GM23338 (cell line): ENCODE data around the gene RPL13. TPM values are rescaled to one million over a fixed set of nuclear protein-coding genes. Genes with fewer than 3 reads are reported as not detected.

Experiments
- ATAC-seq: fragments of 200-7000 bp; cut with Tn5 transposase; 3 replicates; pipeline ENCODE4 v1.9.1; 2020
- DNase-seq: peaks from one replicate; pipeline ENCODE4 v3.0.0-alpha.2; 2015; ENCODE audit warnings: low spot score
- H2AFZ ChIP-seq: fragments of 200-600 bp; sonication (generic); 2 replicates; pipeline ENCODE4 v1.8.0; 2016; ENCODE audit warnings: antibody characterized with exemption, mild to moderate bottlenecking, moderate library complexity
- H3F3A ChIP-seq: fragments of 200-600 bp; sonication (generic); replicated peaks from 2 replicates; pipeline ENCODE4 v1.8.0; 2017; ENCODE audit warnings: antibody characterized with exemption, mixed run types, low read depth
- H3K27ac ChIP-seq: fragments of 200-600 bp; sonication (generic); 2 replicates; pipeline ENCODE4 v1.6.1; 2016; ENCODE audit warnings: low read depth
- H3K27me3 ChIP-seq: fragments of 200-600 bp; sonication (generic); 2 replicates; pipeline ENCODE4 v1.8.0; 2016; ENCODE audit warnings: mild to moderate bottlenecking, mixed run types, moderate library complexity; ENCODE audit not compliant: insufficient read depth
- H3K36me3 ChIP-seq: fragments of 200-600 bp; sonication (generic); 2 replicates; pipeline ENCODE4 v1.8.0; 2016; ENCODE audit warnings: mild to moderate bottlenecking; ENCODE audit not compliant: insufficient read depth
- H3K4me1 ChIP-seq: fragments of 200-600 bp; sonication (generic); 2 replicates; pipeline ENCODE4 v1.8.0; 2016; ENCODE audit warnings: mild to moderate bottlenecking, moderate library complexity; ENCODE audit not compliant: insufficient read depth
- H3K4me2 ChIP-seq: fragments of 200-600 bp; sonication (generic); 2 replicates; pipeline ENCODE4 v1.7.1; 2017; ENCODE audit warnings: mixed run types
- H3K4me3 ChIP-seq: fragments of 200-600 bp; sonication (generic); 2 replicates; pipeline ENCODE4 v1.6.1; 2016; ENCODE audit warnings: mixed run types
- H3K79me2 ChIP-seq: fragments of 200-600 bp; sonication (generic); replicated peaks from 2 replicates; pipeline ENCODE4 v1.8.0; 2017; ENCODE audit warnings: mild to moderate bottlenecking; ENCODE audit not compliant: insufficient read depth
- H3K9me2 ChIP-seq: fragments of 200-600 bp; sonication (generic); 2 replicates; pipeline ENCODE4 v1.8.0; 2017; ENCODE audit not compliant: insufficient read depth
- H4K20me1 ChIP-seq: fragments of 200-600 bp; sonication (generic); replicated peaks from 2 replicates; pipeline ENCODE4 v1.8.0; 2017; ENCODE audit warnings: mild to moderate bottlenecking; ENCODE audit not compliant: insufficient read depth
- H3K27ac Mint-ChIP-seq: 2 replicates; pipeline ENCODE4 v1.8.0; 2020; ENCODE audit warnings: inconsistent platforms, mild to moderate bottlenecking, moderate library complexity, mixed read lengths
- H3K27me3 Mint-ChIP-seq: 3 replicates; pipeline ENCODE4 v1.8.0; 2022; ENCODE audit warnings: low read depth, mild to moderate bottlenecking, moderate library complexity, mixed read lengths, inconsistent platforms; ENCODE audit not compliant: insufficient read depth, poor library complexity
- H3K36me3 Mint-ChIP-seq: 3 replicates; pipeline ENCODE4 v1.8.0; 2021; ENCODE audit warnings: low read depth, mild to moderate bottlenecking, inconsistent platforms, moderate library complexity, mixed read lengths
- H3K4me1 Mint-ChIP-seq: 3 replicates; pipeline ENCODE4 v1.8.0; 2020; ENCODE audit warnings: mild to moderate bottlenecking, inconsistent platforms, mixed read lengths
- H3K4me3 Mint-ChIP-seq: 3 replicates; pipeline ENCODE4 v1.8.0; 2021; ENCODE audit warnings: moderate library complexity, mild to moderate bottlenecking, inconsistent platforms, mixed read lengths
- H3K9me3 Mint-ChIP-seq: 3 replicates; pipeline ENCODE4 v1.8.0; 2020; ENCODE audit warnings: moderate library complexity, mild to moderate bottlenecking, inconsistent platforms, mixed read lengths
- CREB1 ChIP-seq: fragments of 250-450 bp; sonication (Bioruptor Pico); IDR thresholded peaks from 2 replicates; pipeline ENCODE4 v1.5.0; 2020; ENCODE audit warnings: low read depth, mild to moderate bottlenecking, moderate library complexity
- EZH2 ChIP-seq: fragments of 200-600 bp; sonication (generic); IDR thresholded peaks from one replicate; pipeline ENCODE4 v1.8.0; 2017; ENCODE audit warnings: antibody characterized with exemption, mild to moderate bottlenecking, low read depth; ENCODE audit not compliant: unreplicated experiment
- EZH2phosphoT487 ChIP-seq: fragments of 200-600 bp; sonication (generic); IDR thresholded peaks from one replicate; pipeline ENCODE4 v1.8.1; 2018; ENCODE audit warnings: antibody characterized with exemption; ENCODE audit not compliant: unreplicated experiment
- JUNB ChIP-seq: IDR thresholded peaks from one replicate; pipeline ENCODE4 v1.6.1; 2016; ENCODE audit warnings: antibody characterized with exemption; ENCODE audit not compliant: unreplicated experiment
- NANOG ChIP-seq: IDR thresholded peaks from 2 replicates; pipeline ENCODE4 v1.6.1; 2016; ENCODE audit warnings: antibody characterized with exemption, borderline replicate concordance
- POLR2AphosphoS5 ChIP-seq: IDR thresholded peaks from 2 replicates; pipeline ENCODE4 v1.6.1; 2016; ENCODE audit warnings: antibody characterized with exemption, low read depth
- STAT1 ChIP-seq: IDR thresholded peaks from one replicate; pipeline ENCODE4 v1.6.1; 2016; ENCODE audit warnings: antibody characterized with exemption; ENCODE audit not compliant: unreplicated experiment
- ZNF331 ChIP-seq: fragments of 250-450 bp; sonication (Bioruptor Pico); IDR thresholded peaks from 2 replicates; pipeline ENCODE4 v1.5.0; 2020; ENCODE audit warnings: low read depth, mild to moderate bottlenecking, moderate library complexity
- polyA plus RNA-seq: library from polyadenylated mRNA; unstranded; fragments of >200 nt; fragmentation: Nextera tagmentation; extraction: Ambion mirVana; gene quantifications from 2 replicates; pipeline ENCODE4 v1.2.1, GENCODE V29; 2016
- total RNA-seq: library from RNA; depleted of rRNA; stranded (reverse); fragments of >200 nt; shearing (Covaris generic); gene quantifications from 2 replicates; pipeline ENCODE4 v1.2.3, GENCODE V29; 2014
- TF ChIP-seq, protein P1 (sequence below): IDR thresholded peaks from one replicate; pipeline ENCODE4 v1.6.1; 2018; ENCODE audit warnings: antibody characterized with exemption; ENCODE audit not compliant: unreplicated experiment
- TF ChIP-seq, protein P2 (sequence below): IDR thresholded peaks from 2 replicates; pipeline ENCODE4 v1.6.1; 2016; ENCODE audit warnings: antibody characterized with exemption
- TF ChIP-seq, protein P3 (sequence below), 2 experiments: fragments of 200-600 bp in 1 of 2; sonication (generic) in 1 of 2; conservative IDR thresholded peaks; 2 replicates each; pipeline versions ENCODE4 v1.5.1 to v1.6.1; 2016 to 2017; ENCODE audit warnings: antibody characterized with exemption in 2 of 2, low read depth in 2 of 2, mild to moderate bottlenecking in 2 of 2, moderate library complexity in 1 of 2
- TF ChIP-seq, protein P4 (sequence below): fragments of 250-450 bp; sonication (Bioruptor Pico); IDR thresholded peaks from 2 replicates; pipeline ENCODE4 v1.5.0; 2020; ENCODE audit warnings: mild to moderate bottlenecking, moderate library complexity

Gene RPL13
- total and polyA plus RNA-seq, 2 experiments from 2014 or later, result 3,489 to 3,617 TPM

DNA sequence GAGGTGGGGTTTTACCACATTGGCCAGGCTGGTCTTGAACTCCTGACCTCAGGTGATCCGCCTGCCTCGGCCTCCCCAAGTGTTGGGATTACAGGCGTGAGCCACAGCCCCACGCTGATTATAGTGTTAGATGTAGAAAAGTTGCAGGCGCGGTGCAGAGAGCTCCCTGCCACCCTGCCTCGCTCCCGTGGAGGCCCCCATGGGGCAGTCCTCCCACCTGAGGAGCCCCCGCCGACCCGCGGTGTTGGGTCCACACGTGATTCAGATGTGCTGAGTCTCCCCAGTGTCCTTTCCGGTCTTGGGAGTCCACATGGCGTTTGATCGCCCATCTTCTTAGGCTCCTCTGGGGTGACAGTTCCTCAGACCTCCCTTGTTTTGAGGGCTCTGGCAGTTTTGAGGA lies 5.2 kb upstream of the RPL13 start:
- H3F3A ChIP-seq, result peaks cover 41% of the 10 kb centered on the region
- H3K9me2 ChIP-seq, result no peaks in the 10 kb centered on the region
- 0 out of 2 replicates have a peak, but pooled peaks cover 9% of the 10 kb centered on the region for H3K36me3 ChIP-seq
- ATAC-seq (no peak), DNase-seq (no peak)
- Mint-ChIP-seq H3K36me3 (peaks cover 60% of the 10 kb centered on the region), H3K9me3 (no peaks in the 10 kb centered on the region), H3K4me3 (no peak overlapping the region), H3K4me1 (peaks cover 6% of the 10 kb centered on the region; the same call in 2 of the 3 replicates), H3K27me3 (peaks cover 13% of the 10 kb centered on the region), H3K27ac (no peak overlapping the region)
- H3K4me3 ChIP-seq, result no peak overlapping the region
- H3K4me1 ChIP-seq, result no peaks in the 10 kb centered on the region
- H3K79me2 ChIP-seq, result no peaks in the 10 kb centered on the region
- H3K27ac ChIP-seq, result no peak overlapping the region
- no peaks in the 10 kb centered on the region; the same call in 1 of the 2 replicates for H4K20me1 ChIP-seq
- H3K27me3 ChIP-seq, result no peaks in the 10 kb centered on the region
- no peak for TF ChIP-seq JUNB
- TF ChIP-seq CREB1 (CRISPR knock-in tag), result no peak
- no peak for TF ChIP-seq EZH2phosphoT487
- TF ChIP-seq, protein P1, sequence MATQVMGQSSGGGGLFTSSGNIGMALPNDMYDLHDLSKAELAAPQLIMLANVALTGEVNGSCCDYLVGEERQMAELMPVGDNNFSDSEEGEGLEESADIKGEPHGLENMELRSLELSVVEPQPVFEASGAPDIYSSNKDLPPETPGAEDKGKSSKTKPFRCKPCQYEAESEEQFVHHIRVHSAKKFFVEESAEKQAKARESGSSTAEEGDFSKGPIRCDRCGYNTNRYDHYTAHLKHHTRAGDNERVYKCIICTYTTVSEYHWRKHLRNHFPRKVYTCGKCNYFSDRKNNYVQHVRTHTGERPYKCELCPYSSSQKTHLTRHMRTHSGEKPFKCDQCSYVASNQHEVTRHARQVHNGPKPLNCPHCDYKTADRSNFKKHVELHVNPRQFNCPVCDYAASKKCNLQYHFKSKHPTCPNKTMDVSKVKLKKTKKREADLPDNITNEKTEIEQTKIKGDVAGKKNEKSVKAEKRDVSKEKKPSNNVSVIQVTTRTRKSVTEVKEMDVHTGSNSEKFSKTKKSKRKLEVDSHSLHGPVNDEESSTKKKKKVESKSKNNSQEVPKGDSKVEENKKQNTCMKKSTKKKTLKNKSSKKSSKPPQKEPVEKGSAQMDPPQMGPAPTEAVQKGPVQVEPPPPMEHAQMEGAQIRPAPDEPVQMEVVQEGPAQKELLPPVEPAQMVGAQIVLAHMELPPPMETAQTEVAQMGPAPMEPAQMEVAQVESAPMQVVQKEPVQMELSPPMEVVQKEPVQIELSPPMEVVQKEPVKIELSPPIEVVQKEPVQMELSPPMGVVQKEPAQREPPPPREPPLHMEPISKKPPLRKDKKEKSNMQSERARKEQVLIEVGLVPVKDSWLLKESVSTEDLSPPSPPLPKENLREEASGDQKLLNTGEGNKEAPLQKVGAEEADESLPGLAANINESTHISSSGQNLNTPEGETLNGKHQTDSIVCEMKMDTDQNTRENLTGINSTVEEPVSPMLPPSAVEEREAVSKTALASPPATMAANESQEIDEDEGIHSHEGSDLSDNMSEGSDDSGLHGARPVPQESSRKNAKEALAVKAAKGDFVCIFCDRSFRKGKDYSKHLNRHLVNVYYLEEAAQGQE, result no peak
- TF ChIP-seq, protein P2, sequence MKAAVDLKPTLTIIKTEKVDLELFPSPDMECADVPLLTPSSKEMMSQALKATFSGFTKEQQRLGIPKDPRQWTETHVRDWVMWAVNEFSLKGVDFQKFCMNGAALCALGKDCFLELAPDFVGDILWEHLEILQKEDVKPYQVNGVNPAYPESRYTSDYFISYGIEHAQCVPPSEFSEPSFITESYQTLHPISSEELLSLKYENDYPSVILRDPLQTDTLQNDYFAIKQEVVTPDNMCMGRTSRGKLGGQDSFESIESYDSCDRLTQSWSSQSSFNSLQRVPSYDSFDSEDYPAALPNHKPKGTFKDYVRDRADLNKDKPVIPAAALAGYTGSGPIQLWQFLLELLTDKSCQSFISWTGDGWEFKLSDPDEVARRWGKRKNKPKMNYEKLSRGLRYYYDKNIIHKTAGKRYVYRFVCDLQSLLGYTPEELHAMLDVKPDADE, result no peak
- no peak for TF ChIP-seq ZNF331 (CRISPR knock-in tag)
- TF ChIP-seq EZH2, result no peak
- no peak for TF ChIP-seq STAT1
- TF ChIP-seq, protein P3, sequence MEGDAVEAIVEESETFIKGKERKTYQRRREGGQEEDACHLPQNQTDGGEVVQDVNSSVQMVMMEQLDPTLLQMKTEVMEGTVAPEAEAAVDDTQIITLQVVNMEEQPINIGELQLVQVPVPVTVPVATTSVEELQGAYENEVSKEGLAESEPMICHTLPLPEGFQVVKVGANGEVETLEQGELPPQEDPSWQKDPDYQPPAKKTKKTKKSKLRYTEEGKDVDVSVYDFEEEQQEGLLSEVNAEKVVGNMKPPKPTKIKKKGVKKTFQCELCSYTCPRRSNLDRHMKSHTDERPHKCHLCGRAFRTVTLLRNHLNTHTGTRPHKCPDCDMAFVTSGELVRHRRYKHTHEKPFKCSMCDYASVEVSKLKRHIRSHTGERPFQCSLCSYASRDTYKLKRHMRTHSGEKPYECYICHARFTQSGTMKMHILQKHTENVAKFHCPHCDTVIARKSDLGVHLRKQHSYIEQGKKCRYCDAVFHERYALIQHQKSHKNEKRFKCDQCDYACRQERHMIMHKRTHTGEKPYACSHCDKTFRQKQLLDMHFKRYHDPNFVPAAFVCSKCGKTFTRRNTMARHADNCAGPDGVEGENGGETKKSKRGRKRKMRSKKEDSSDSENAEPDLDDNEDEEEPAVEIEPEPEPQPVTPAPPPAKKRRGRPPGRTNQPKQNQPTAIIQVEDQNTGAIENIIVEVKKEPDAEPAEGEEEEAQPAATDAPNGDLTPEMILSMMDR (conservative IDR thresholded peaks at IDR 0.05; ENCODE audit: low read depth in 2 of 2), result no peak
- no peak for TF ChIP-seq NANOG
- TF ChIP-seq, protein P4, sequence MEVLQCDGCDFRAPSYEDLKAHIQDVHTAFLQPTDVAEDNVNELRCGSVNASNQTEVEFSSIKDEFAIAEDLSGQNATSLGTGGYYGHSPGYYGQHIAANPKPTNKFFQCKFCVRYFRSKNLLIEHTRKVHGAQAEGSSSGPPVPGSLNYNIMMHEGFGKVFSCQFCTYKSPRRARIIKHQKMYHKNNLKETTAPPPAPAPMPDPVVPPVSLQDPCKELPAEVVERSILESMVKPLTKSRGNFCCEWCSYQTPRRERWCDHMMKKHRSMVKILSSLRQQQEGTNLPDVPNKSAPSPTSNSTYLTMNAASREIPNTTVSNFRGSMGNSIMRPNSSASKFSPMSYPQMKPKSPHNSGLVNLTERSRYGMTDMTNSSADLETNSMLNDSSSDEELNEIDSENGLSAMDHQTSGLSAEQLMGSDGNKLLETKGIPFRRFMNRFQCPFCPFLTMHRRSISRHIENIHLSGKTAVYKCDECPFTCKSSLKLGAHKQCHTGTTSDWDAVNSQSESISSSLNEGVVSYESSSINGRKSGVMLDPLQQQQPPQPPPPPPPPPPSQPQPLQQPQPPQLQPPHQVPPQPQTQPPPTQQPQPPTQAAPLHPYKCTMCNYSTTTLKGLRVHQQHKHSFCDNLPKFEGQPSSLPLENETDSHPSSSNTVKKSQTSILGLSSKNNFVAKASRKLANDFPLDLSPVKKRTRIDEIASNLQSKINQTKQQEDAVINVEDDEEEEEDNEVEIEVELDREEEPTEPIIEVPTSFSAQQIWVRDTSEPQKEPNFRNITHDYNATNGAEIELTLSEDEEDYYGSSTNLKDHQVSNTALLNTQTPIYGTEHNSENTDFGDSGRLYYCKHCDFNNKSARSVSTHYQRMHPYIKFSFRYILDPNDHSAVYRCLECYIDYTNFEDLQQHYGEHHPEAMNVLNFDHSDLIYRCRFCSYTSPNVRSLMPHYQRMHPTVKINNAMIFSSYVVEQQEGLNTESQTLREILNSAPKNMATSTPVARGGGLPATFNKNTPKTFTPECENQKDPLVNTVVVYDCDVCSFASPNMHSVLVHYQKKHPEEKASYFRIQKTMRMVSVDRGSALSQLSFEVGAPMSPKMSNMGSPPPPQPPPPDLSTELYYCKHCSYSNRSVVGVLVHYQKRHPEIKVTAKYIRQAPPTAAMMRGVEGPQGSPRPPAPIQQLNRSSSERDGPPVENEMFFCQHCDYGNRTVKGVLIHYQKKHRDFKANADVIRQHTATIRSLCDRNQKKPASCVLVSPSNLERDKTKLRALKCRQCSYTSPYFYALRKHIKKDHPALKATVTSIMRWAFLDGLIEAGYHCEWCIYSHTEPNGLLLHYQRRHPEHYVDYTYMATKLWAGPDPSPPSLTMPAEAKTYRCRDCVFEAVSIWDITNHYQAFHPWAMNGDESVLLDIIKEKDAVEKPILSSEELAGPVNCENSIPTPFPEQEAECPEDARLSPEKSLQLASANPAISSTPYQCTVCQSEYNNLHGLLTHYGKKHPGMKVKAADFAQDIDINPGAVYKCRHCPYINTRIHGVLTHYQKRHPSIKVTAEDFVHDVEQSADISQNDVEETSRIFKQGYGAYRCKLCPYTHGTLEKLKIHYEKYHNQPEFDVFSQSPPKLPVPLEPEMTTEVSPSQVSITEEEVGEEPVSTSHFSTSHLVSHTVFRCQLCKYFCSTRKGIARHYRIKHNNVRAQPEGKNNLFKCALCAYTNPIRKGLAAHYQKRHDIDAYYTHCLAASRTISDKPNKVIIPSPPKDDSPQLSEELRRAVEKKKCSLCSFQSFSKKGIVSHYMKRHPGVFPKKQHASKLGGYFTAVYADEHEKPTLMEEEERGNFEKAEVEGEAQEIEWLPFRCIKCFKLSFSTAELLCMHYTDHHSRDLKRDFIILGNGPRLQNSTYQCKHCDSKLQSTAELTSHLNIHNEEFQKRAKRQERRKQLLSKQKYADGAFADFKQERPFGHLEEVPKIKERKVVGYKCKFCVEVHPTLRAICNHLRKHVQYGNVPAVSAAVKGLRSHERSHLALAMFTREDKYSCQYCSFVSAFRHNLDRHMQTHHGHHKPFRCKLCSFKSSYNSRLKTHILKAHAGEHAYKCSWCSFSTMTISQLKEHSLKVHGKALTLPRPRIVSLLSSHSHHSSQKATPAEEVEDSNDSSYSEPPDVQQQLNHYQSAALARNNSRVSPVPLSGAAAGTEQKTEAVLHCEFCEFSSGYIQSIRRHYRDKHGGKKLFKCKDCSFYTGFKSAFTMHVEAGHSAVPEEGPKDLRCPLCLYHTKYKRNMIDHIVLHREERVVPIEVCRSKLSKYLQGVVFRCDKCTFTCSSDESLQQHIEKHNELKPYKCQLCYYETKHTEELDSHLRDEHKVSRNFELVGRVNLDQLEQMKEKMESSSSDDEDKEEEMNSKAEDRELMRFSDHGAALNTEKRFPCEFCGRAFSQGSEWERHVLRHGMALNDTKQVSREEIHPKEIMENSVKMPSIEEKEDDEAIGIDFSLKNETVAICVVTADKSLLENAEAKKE (CRISPR knock-in tag), result no peak
- TF ChIP-seq POLR2AphosphoS5, result no peak
- H3K4me2 ChIP-seq, result no peak overlapping the region
- no peak overlapping the region for H2AFZ ChIP-seq
